DOHH2 (cell line): Measurements from ENCODE around the gene ZNF12.

Experiments used
- CTCF ChIP-seq: fragments of 200-600 bp; sonication (generic); IDR thresholded peaks from one replicate; pipeline ENCODE4 v1.5.1; 2014; ENCODE audit warnings: antibody characterized with exemption, mild to moderate bottlenecking, low read depth, low read length; ENCODE audit not compliant: poor library complexity, severe bottlenecking
- EZH2phosphoT487 ChIP-seq: fragments of 200-600 bp; sonication (generic); IDR thresholded peaks from 2 replicates; pipeline ENCODE4 v1.6.1; 2017; ENCODE audit warnings: borderline replicate concordance, mild to moderate bottlenecking, antibody characterized with exemption, low read length, moderate library complexity, mixed read lengths

GRCh38 chr7:6701860-6702259 is 4.9 kb downstream of the ZNF12 start:
- TF ChIP-seq EZH2phosphoT487 = no peak
- TF ChIP-seq CTCF = no peak
